HG03521 (cell line): ENCODE measurements around the gene JARID2.

Source experiments
- ATAC-seq: cut with Tn5 transposase; IDR thresholded peaks from one replicate; pipeline ENCODE4 v1.9.1; 2021; ENCODE audit warnings: mild to moderate bottlenecking, moderate library complexity; ENCODE audit not compliant: unreplicated experiment

JARID2 gene

GRCh38 chr6:15368186-15368585, 122.3 kb downstream of the JARID2 start:
- ATAC-seq: no peak

GRCh38 chr6:15368873-15369272, 123.0 kb downstream of the JARID2 start:
- ATAC-seq: no peak

GRCh38 chr6:15369838-15370237, 124.0 kb downstream of the JARID2 start:
- ATAC-seq: no peak

GRCh38 chr6:15370733-15371671, 125.1 kb downstream of the JARID2 start:
- ATAC-seq: no peak

- no peak for ATAC-seq
Observed at GRCh38 chr6:15372932-15373331, 127.1 kb downstream of the JARID2 start.

- ATAC-seq: no peak
Observed at GRCh38 chr6:15374119-15374518, 128.2 kb downstream of the JARID2 start.

- no peak for ATAC-seq
Observed at GRCh38 chr6:15375018-15375417, 129.1 kb downstream of the JARID2 start.

- no peak for ATAC-seq
Observed at GRCh38 chr6:15375638-15376290, 129.9 kb downstream of the JARID2 start.

GRCh38 chr6:15376900-15377487, 131.1 kb downstream of the JARID2 start:
- ATAC-seq: no peak

- no peak for ATAC-seq
Observed at GRCh38 chr6:15378272-15378671, 132.4 kb downstream of the JARID2 start.

GRCh38 chr6:15378866-15379265, 133.0 kb downstream of the JARID2 start:
- no peak for ATAC-seq

GRCh38 chr6:15380351-15380750, 134.5 kb downstream of the JARID2 start:
- ATAC-seq: no peak

- no peak for ATAC-seq
Observed at GRCh38 chr6:15382089-15382488, 136.2 kb downstream of the JARID2 start.

GRCh38 chr6:15382712-15383111, 136.8 kb downstream of the JARID2 start:
- ATAC-seq: no peak

GRCh38 chr6:15384901-15385300, 139.0 kb downstream of the JARID2 start:
- no peak for ATAC-seq

GRCh38 chr6:15385521-15385920, 139.7 kb downstream of the JARID2 start:
- no peak for ATAC-seq

- ATAC-seq: no peak
Observed at GRCh38 chr6:15386110-15386755, 140.4 kb downstream of the JARID2 start.

GRCh38 chr6:15386756-15387112, 140.9 kb downstream of the JARID2 start:
- ATAC-seq: no peak

GRCh38 chr6:15387118-15387517, 141.2 kb downstream of the JARID2 start:
- ATAC-seq: peak; percentile 55

- ATAC-seq: no peak
Observed at GRCh38 chr6:15389084-15389764, 143.4 kb downstream of the JARID2 start.
